ENCODE data around the gene TMEM255A.

TMEM255A gene

DNA sequence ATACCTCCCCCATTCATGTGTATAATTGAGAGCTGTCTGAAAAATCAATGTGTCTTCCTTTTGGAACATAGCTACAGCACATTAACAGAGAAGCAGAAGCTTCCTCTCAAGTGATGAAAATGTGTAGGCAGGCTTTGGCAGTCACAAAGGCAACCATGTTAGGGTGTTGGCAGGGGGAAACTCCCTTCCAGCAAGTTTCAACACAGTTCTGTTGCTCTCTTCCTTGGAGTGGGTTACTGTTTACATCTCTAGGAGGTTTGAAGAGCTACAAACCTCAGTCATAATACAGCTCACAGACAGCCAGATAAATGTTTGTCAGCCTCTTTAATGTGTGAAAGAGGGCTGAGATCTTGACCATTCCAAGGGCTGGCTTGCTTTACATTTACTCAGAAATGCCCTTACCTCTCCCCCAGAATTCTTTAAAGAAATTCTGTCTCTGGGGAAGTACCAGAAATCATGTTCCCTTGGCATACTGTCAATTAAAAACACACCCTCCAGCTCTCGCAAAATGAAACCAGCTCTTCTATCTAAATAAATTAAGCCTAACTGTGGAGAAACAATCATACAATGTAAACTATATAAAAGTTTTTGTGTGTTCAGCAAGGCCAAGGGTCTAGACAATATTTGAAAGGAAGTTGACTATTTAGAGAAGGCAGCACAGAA, 41.8 kb downstream of the TMEM255A start:
- no peak for DNase-seq (ENCODE audit: low spot score)

DNA sequence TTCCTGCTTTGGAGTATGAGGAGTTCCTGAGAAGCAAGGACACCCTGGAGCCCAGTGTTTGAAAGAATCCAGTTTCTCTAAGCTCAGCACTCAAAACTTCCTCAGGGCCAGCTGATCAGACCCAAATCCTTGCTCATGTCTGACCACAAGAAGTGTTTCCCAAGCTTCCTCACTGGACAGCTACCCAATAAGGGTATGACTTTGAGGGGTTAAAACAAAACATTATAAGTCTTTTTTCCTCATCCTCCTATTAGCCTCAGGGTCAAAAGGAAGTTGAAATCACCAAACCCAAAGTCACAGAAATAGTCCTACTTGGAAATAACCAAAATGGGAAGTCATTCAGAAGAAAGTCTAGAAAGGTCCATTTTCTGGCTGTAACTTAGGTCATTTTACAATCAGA, 46.9 kb downstream of the TMEM255A start:
- DNase-seq (ENCODE audit: low spot score) = no peak

DNA sequence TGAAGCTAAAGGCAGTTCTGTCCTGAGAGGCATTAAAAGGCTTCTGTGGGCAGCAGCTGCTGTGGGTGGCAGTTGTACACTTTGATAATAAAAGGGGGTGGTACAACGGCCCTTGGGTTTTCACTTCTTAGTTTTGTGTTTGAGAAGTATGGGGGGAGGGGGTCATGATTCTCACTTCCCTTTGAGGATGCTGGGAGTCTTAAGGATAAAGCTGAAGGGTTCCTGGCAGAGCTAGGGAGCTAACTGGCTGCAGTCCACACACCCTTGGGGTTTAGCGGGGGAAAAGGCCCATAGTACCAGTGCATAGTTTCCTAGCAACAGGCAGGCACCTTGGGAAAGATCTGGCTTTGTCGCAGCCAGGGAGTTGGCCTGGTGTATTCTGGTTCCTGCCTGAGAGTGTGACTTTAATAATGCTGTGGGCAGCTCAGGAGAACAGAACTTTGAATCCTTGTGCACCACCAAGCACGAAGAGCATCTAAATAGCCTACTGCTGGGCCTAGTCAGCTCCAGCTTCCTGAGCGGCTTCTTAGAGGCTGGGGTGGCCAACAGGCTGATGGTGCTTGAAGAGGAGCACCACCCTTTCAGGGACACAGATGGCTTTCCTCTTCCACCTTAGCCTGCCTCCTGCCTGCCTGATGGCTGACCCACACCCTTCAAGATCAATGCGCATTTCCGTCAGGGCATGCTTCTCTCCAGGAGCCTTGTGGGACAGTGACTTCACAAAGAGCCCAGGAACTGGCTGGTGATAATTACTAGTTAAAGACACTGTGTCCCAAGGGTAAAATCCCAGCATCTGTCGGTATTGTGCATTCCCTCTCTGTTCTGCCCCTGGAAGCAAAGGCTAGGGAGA, 48.2 kb downstream of the TMEM255A start:
- no peak for DNase-seq (ENCODE audit: low spot score)

DNA sequence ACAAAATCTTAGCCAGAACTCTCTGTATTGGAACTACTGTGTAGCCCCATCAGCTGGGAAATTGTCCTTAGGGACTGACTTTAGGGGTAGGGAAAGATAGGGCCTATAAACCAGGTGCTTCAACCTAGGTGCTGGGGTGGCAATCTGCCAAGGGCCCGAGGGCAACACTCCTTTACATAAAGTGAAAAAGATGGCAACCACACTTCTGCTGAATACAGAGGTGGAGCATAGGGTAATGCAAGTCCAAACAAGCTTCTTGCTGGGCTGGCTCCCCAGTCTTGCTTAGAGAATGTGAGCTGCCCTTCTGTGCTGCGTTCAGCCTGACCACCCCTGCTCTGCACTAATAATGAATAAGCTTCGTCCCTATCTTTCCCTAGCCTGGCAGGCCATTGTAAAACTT, 50.9 kb downstream of the TMEM255A start:
- no peak for DNase-seq (ENCODE audit: low spot score)

DNA sequence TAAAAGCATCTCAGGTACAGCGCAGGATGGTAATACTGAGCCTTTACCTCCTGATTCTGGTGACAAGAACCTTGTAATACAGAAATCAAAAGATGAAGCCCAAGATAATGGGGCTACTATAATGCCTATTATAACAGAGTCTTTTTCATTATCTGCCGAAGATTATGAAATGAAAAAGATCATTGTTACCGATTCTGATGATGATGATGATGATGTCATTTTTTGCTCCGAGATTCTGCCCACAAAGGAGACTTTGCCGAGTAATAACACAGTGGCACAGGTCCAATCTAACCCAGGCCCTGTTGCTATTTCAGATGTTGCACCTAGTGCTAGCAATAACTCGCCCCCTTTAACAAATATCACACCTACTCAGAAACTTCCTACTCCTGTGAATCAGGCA, 57.5 kb downstream of the TMEM255A start:
- DNase-seq (ENCODE audit: low spot score) = no peak

DNA sequence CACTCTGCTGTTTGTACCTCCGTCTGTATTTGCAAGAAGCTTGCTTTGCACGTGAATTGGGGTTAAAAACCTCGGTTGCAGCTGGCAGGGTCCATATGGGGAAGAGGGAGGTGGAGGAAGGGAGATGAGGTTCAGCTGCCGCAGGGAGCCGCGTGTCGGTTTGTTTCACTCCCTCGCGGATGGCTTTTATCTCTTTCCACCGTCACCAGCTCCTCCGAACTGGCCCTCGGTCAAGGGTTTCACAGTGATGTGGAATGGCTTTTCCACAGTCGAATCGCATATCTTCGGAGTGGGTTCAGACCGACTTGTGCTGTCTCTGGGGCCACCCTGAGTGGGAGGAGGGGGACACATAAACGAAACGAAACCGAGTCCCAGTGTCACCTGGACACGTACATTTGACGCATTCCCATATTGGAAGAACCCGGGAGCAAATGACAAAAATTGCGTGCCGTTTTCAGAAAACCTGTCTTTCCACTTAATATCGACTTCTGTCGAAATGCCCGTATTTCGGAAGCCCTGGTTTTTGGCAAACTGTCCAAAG, 59.7 kb downstream of the TMEM255A start:
- peak; percentile 11 for DNase-seq (ENCODE audit: low spot score)

DNA sequence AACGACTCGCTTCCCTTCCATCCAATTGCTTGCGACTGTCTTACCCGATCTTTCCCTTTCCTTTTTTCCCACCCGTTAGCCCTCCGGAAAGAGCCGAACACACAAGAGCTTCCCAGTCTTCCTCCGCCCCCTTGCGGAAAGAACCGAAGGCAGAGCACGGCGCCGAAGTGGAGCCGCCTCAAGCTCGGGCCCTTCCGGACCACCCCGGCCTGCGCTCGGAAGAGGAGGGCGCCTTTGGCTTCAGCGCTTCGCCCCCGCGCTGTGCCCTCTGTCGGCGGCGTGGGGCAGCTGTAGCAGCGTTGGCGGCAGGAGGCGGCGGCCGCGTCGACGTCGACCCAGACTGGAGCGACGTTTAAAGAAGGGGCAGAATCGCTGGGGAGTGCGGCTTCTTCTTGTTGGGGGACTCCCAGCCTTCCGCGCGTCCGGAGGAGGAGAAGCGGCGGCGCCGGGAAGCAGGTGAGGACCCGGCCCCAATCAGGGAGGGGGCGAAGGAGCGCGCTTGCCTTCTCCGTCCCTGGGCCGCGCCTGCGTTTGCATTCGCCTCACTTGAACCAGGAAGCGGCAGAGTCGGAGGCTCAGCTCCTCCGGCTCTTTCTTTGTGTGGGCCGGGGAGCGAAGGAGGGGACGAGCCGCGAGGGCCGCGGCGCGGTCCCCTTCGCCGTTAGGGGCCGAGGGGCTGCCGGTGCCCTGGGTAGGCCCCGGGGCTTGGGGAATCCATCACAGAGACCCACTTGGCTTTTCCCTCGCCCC, 60.6 kb downstream of the TMEM255A start, which contains the start of gene ZBTB33:
Gene ZBTB33, plus strand, starts transcription at position 291 of the 750 bp plus-strand sequence. CDS start 2,604 bp downstream, outside the sequence.
- peak; percentile 90 for DNase-seq (ENCODE audit: low spot score)

DNA sequence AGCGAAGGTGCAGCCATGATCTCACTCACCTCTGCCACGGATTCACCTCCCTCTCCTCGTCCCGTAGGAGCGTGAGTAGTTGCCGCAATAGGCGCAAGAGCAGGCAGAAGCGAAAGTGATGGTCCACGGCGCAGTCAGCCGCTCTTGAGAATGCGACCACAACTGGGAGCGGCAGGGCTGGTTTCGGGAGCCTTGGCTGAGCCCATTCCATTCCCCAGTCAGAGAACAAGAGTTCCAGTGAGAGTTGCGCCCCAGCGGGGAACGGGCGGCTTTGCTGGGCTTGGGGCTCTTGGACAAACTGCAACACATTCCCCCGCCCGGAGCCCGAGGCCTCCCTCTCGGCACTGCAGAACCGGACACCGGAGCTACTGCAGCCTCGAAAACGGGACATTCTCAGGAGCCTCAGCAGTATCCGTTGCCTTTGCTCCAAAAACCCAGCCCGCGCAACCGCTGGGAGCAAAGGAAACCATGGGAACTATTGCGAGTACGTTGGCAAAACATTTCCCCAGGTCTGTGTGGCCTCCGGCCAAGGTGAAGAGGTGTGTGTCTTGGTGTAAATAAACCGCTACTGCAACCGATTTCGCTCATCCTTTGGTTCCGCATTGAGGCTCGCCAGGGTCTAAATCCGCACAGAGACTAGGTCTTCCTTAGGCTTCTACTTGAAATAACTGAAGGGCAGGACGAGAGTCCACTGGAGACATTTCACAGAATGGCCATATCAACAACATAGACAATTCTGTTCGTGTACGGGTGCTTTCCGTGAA, 66.3 kb downstream of the TMEM255A start:
- peak; percentile 53 for DNase-seq (ENCODE audit: low spot score)

DNA sequence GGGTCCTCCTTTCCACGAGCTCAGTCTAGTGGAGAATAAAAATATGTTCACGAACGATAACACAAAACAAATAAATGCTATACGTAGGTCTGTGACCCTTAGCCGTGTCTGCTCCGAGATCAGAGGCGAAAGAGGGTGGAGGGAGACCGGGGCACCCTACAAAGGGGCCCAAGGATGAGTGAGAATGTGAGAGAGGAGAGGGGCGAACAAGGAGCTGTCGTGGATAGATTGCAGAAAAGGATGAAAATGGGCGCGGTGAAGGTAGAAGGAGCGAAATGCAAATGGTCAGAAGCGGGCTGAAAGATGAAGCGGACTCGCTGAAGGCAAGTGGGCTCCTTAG, 66.9 kb downstream of the TMEM255A start:
- no peak for DNase-seq (ENCODE audit: low spot score)

DNA sequence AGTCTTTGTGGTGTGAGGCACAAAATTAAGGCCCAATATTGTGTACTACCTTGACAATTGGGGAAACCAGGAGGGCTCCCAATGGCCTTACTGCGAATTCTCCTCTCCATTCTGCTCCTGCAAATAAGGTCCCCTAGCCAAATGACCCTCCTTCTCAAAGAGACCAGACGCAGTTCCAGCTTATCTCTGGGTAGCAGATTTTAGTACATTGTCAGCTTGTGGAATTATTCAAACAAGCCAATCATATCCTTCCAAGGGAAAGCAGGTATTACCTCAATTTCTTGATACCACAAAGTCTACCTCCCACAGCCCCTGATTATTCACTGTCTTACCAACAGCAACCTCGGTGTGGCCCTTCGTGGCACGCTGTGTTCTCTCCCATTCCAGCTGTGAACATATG, 68.4 kb downstream of the TMEM255A start:
- no peak for DNase-seq (ENCODE audit: low spot score)

DNA sequence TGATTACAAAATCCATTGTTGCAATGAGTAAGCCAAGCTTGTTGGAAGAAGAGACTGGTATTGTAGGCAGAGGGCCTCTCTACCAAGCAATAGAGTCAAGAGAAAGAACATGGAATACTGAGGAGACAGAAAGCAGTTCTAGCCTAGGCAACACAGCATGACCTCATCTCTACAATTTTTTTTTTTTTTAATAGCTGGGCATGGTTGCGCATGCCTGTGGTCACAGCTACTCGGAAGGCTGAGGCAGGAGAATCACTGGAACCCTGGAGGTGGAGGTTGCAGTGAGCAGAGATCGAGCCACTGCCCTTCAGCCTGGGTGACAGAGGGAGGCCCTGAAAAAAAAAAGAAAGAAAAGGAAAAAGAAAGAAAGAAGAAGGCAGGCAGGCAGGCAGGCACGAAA, 72.3 kb downstream of the TMEM255A start:
- no peak for DNase-seq (ENCODE audit: low spot score)

DNA sequence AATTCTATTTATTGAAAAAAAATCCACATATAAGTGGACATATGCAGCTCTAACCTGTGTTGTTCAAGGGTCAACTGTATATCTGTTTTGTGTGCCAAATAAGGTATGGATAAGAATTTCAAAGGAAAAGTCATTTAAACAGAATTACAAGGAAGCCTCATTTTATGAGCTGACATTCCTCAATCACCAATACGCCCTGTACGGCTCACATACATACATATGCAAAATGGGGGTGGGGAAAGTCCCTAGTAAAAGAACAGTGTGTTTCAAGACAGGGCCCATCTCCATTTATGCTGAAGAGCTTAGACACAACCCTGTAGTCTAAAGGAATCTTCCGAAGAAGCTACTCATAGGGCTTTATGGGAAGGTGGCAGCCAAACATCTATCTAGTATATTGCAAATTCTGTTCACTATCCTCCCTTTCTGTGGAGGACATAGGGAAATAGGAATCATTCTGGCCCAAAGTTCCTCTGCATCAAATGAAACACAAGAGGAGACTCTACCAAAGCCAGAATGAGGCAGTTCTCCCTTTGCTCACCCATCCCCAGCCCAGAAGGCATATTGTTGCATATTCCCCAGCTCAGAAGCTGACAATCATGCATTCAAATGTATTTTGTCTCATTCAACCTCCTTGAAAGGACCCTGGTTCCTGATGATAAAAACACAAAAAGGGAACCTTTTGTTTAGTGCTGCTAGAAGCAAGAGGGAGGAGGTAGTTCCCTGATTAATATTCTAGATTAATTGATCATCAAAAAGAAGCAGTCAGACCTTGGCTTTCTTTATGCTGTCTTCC, 74.4 kb downstream of the TMEM255A start:
- no peak for DNase-seq (ENCODE audit: low spot score)

DNA sequence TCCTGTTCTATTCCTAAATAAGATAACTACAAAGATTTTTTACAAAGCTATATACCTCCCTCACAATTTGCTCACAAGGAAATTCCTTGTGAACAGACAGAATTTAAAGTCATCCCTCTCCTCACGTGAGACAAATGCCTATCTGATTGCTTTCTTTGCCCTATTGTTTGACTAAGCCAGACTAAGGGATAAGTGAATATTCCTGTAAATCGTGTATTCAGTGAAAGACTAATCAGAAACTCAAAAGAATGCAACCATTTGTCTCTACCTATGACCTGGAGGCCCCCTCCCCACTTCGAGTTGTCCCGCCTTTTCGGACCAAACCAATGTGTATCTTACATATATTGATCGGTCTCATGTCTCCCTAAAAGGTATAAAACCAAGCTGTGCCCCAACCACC, 76.0 kb downstream of the TMEM255A start:
- no peak for DNase-seq (ENCODE audit: low spot score)

DNA sequence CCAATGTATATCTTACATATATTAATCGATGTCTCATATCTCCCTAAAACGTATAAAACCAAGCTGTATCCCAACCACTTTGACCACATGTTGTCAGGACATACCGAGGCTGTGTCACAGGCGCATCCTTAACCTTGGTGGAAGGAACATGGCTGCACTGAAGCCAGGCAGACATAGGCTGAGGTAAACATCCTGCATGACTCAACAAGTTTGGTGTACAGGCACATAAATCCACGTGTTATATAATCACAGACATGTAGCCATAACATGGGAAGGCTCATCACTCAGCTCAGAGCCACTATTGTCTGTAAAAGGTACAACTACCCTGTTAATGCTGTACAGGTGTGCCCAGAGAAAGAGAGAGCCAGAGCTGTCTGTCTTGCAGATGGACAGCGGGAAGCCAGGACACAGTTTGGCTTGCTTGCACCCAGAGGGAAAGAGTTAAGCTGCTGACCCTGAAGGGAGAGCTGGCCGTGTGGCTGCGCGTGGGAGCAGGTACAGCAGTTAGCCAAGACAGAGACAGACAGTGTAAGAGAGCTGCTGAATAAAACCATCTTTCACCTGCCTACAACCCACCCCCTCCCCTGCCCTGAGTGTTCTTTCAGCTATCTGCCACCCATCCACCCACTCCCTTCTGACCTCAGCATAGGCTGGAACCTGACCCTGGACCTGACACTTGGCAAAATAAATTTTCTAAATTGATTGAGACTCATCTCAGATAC, 82.9 kb downstream of the TMEM255A start:
- DNase-seq (ENCODE audit: low spot score) = no peak

DNA sequence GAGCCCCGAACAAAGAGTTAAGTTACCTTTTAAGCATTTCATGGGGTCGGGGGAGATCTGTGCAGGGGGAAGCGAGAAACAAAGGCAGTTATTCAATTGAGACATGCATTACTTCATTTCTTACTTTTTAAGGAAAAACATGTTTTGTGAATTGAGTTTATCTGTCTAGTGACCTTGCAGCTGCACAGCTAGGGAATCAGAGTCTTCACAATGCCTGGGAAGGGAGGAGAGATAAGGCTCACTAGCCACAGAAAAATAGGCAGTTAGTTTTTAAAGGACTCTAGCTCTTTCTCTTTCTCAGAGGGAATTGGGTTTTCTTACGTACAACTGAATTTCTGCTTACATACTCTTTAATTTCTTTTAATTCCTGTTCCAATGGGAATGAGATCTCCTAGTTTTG, 86.9 kb downstream of the TMEM255A start:
- no peak for DNase-seq (ENCODE audit: low spot score)

DNA sequence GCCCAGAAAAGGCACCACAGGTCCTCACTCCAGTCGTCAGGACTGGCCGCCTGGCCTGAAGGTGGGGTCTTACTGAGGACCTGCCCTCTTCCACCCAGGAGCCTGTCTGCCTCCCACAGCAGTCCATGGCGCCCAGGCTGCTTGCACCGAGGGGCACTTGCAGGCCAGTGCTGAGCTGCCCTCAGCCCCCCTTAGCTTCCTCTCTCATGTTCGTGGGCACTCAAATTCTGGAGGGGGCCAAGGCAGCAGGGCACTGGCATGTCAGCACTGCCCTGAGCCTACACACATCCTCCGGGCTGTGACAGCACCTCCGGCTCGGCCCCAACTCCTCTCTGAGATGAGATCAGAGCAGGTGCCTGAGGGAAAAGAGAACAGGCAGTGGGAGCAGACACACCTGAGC, 87.9 kb downstream of the TMEM255A start:
- no peak for DNase-seq (ENCODE audit: low spot score)

DNA sequence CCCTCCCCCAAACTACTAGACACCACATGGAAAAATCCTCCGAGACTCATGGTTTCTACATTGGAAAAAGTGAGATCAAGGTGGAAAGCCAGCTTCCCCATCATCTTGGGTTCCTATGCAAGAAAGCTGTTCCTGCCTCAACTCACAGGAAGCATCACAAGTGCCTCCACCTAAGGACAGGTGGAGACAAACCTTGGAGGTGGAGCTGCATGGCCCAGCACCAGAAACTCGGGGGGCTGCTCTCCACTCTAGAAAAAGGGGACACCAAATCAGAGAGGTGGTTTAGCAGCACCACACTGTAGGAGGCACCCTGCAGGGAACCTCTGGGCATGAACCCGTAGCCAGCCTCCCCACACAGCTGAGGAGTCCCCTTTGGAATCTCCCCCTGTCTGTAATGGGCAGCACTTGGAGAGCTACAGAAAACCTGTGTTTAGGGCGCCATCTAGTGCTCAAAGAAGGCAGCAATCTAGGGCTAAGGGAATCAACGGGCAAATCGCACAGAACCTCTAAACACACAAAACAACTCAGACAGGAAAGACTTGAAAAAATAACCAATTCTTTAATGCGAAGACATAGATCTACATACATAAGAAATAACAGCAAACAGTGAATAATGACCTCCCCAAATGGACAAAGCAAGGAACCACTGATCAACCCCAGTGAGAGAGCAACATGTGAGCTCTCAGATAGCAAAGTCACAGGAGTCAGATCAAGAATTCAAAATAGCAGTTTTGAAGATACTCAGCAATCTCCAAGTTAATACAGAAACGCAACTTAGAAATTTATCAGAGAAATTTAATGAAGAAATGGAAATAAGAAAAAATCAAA, 97.6 kb downstream of the TMEM255A start:
- DNase-seq (ENCODE audit: low spot score) = peak; percentile 78

Measured in AG08395 (cell line).